VCaP (cell line): Measurements from ENCODE around the gene ARSB.
"Not testable (repeated sequence)": the region's sequence is repeated elsewhere in the genome, so short reads cannot be mapped to it uniquely, and the experiment has no call there.

Experiments used
- H3K27ac ChIP-seq: fragments of 450-650 bp; 2 replicates; pipeline ENCODE4 v1.5.1; 2017
- TF ChIP-seq, protein P1 (sequence below): fragments of 450-650 bp; conservative IDR thresholded peaks from 2 replicates; pipeline ENCODE4 v1.5.1; 2017; ENCODE audit warnings: mild to moderate bottlenecking, moderate library complexity

ARSB gene

DNA sequence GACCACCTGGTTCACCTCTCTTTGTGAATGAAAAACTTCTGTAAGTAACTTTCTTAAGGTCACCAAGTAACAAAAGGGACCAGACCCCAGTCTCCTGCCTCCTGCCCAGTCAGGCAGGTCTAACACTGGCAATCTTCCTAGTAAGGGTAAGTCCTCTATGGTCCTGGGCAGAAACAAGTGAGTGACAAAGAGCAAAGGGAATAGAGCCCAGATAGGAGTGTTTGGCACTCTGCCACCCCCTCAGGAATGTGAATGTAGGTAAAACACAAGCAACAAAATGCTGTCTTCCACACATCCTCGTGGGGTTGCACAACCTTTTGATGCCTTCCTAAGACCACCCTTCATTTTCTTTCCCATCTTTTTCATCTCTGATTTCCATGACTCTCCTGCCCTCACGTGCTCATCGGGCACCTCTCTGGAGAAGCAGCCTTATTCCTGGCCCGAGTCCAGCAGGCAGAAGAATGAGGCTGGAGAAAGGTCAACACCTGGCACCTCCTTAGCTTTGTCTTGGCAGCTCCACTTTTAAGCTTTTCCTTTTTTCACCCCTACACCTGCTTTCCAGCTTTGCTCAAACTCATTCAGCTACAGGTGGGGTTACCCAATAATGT, 246.3 kb downstream of the ARSB start:
- TF ChIP-seq, protein P1, sequence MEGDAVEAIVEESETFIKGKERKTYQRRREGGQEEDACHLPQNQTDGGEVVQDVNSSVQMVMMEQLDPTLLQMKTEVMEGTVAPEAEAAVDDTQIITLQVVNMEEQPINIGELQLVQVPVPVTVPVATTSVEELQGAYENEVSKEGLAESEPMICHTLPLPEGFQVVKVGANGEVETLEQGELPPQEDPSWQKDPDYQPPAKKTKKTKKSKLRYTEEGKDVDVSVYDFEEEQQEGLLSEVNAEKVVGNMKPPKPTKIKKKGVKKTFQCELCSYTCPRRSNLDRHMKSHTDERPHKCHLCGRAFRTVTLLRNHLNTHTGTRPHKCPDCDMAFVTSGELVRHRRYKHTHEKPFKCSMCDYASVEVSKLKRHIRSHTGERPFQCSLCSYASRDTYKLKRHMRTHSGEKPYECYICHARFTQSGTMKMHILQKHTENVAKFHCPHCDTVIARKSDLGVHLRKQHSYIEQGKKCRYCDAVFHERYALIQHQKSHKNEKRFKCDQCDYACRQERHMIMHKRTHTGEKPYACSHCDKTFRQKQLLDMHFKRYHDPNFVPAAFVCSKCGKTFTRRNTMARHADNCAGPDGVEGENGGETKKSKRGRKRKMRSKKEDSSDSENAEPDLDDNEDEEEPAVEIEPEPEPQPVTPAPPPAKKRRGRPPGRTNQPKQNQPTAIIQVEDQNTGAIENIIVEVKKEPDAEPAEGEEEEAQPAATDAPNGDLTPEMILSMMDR, result no peak
- H3K27ac ChIP-seq, result no peak overlapping the region

DNA sequence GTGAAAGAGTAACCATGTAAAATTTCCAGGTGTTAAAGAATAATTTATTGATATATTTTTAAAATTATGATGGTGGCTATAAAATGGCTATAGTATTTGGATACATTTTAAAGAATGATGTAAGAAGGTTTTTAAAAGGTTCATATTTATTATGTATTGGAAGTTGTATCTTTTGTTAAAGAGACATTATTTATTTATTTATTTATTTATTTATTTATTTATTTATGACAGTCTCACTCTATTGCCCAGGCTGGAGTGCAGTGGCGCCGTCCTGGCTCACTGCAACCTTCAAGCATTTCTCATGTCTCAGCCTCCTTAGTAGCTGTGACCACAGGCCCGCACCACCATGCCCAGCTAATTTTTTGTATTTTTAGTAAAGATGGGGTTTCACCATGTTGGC, 247.0 kb downstream of the ARSB start:
- TF ChIP-seq, protein P1, result no peak
- H3K27ac ChIP-seq, result no peak overlapping the region

GRCh38 chr5:78735834-78736463, 249.2 kb downstream of the ARSB start:
- H3K27ac ChIP-seq, result no peak overlapping the region

GRCh38 chr5:78734950-78735349, 250.2 kb downstream of the ARSB start:
- TF ChIP-seq, protein P1, result no peak
- H3K27ac ChIP-seq, result no peak overlapping the region

More at GRCh38 chr5:78735834-78736463, 249.2 kb downstream of the ARSB start:
- TF ChIP-seq, protein P1, result no peak

DNA sequence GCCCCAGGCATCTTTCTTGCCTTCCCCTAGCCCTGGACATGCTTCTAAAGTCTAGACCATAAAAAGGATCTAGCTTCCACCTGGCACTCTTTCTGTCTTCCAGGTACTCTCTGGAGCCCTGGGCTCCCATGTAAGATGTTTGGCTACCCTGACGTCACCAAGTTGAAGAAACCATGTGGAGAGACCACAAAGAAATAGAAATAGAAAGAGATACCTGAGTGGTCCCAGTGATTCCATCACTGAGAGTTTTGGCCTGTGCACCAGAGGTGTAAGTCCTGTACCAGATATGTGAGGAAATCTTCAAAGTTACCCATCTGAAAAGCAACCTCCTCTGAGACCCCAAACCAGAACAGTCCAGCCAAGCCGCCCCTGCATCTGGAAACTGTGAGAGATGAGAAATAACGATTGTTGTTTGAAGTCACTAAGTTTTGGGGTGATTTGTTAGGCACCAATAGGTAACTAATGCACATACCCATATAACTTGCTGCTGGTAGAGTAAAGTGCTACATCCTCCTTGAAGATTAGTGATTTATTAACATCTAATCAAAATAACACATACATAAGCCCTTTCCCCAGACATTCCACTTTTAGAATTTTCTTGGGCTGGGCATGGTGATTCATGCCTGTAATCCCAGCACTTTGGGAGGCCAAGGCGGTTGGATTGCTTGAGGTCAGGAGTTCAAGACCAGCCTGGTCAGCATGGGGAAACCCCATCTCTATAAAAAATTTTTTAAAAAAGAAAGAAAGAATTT, 250.8 kb downstream of the ARSB start:
- TF ChIP-seq, protein P1, result no peak
- no peak overlapping the region for H3K27ac ChIP-seq

DNA sequence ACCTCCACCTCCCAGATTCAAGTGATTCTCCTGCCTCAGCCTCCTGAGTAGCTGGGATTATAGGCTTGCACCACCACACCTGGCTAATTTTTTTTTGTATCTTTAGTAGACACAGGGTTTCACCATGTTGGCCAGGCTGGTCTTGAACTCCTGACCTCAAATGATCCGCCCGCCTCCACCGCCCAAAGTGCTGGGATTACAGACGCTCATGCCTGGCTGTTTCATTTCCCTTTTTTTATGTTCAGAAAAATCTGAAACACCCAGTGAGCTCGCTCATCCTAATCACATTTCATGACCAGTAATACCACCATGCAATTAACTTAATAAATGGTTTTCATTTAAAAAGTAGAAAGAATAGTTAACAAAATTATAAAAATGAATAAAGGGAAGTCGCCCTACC, 252.4 kb downstream of the ARSB start:
- H3K27ac ChIP-seq, result not testable (repeated sequence)

DNA sequence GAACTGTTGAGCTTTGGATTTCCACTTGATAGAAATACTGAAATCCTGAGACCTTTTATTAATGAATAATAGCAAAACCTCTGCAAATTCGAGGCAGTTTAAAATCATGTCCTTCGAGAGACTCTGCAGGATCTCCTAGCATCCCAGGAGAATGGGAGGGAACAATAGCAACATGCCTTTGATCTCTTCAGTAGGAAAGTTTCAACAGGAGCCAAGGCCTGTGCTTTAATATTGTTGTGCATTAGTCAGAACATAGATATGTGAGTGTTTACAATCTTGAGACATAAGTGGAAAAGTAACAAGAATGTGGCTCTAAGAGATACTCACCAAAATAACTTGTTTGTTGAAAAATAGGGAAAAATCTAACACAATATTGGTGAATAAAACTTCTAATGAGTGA, 253.2 kb downstream of the ARSB start:
- TF ChIP-seq, protein P1, result no peak
- H3K27ac ChIP-seq, result no peak overlapping the region
